Measurements from ENCODE around the gene EXOC4.

Gene EXOC4

DNA sequence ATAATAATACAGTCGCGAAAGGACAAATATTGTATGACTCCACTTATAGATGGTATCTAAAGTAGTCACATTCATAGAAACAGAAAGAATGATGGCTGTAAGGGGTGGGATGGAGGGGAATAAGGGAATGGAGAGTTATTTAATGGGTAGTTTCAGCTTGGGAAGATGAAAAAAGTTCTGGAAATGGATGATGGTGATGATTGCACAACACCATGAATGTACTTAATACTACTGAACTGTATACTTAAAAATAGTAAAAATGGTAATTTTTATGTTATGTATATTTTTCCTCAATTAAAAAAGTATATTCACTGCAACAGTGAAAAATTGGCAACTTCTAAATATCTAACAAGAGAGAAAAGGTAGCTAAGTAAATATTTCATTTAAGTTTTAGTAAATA is 265.8 kb downstream of the EXOC4 start:
- Histone ChIP-seq H3K9ac (ENCODE audit: insufficient read length, low read depth) (no peak overlapping the region), H3K9me3 (ENCODE audit: insufficient read depth, low read length) (no peaks in the 10 kb centered on the region), H3K4me1 (ENCODE audit: insufficient read depth, insufficient read length) (no peaks in the 10 kb centered on the region), H3K4me3 (ENCODE audit: insufficient read length, low read depth) (no peak overlapping the region), H3K27me3 (ENCODE audit: insufficient read depth, insufficient read length) (no peaks in the 10 kb centered on the region), H3K36me3 (ENCODE audit: insufficient read depth, insufficient read length, low read length) (no peaks in the 10 kb centered on the region)
- no peak for TF ChIP-seq YY1 (IDR thresholded peaks at IDR 0.05; ENCODE audit: insufficient read depth, insufficient read length)
- TF ChIP-seq SUZ12 (IDR thresholded peaks at IDR 0.05; ENCODE audit: extremely low read depth, insufficient read depth, insufficient read length), result no peak
- no peak for TF ChIP-seq ZNF274 (IDR thresholded peaks at IDR 0.05; ENCODE audit: low read depth, low read length)
- no peak for DNase-seq (ENCODE audit: low read depth, low spot score)

- no peak overlapping the region for H3K9ac ChIP-seq (ENCODE audit: insufficient read length, low read depth)
- no peaks in the 10 kb centered on the region for H3K9me3 ChIP-seq (ENCODE audit: insufficient read depth, low read length)
- no peaks in the 10 kb centered on the region for H3K4me1 ChIP-seq (ENCODE audit: insufficient read depth, insufficient read length)
- H3K27me3 ChIP-seq (ENCODE audit: insufficient read depth, insufficient read length), result no peaks in the 10 kb centered on the region
- TF ChIP-seq ZNF274 (IDR thresholded peaks at IDR 0.05; ENCODE audit: low read depth, low read length) (no peak), SUZ12 (IDR thresholded peaks at IDR 0.05; ENCODE audit: extremely low read depth, insufficient read depth, insufficient read length) (no peak), YY1 (IDR thresholded peaks at IDR 0.05; ENCODE audit: insufficient read depth, insufficient read length) (no peak)
- H3K4me3 ChIP-seq (ENCODE audit: insufficient read length, low read depth), result no peak overlapping the region
- DNase-seq (ENCODE audit: low read depth, low spot score), result no peak
- H3K36me3 ChIP-seq (ENCODE audit: insufficient read depth, insufficient read length, low read length), result no peaks in the 10 kb centered on the region
Observed at GRCh38 chr7:133520248-133520647, 267.4 kb downstream of the EXOC4 start.

- Histone ChIP-seq H3K9me3 (ENCODE audit: insufficient read depth, low read length) (no peaks in the 10 kb centered on the region), H3K9ac (ENCODE audit: insufficient read length, low read depth) (no peak overlapping the region), H3K4me1 (ENCODE audit: insufficient read depth, insufficient read length) (no peaks in the 10 kb centered on the region), H3K27me3 (ENCODE audit: insufficient read depth, insufficient read length) (no peaks in the 10 kb centered on the region), H3K4me3 (ENCODE audit: insufficient read length, low read depth) (no peak overlapping the region), H3K36me3 (ENCODE audit: insufficient read depth, insufficient read length, low read length) (no peaks in the 10 kb centered on the region)
- no peak for DNase-seq (ENCODE audit: low read depth, low spot score)
- TF ChIP-seq YY1 (IDR thresholded peaks at IDR 0.05; ENCODE audit: insufficient read depth, insufficient read length) (no peak), ZNF274 (IDR thresholded peaks at IDR 0.05; ENCODE audit: low read depth, low read length) (no peak), SUZ12 (IDR thresholded peaks at IDR 0.05; ENCODE audit: extremely low read depth, insufficient read depth, insufficient read length) (no peak)
Observed at GRCh38 chr7:133522501-133522900, 269.6 kb downstream of the EXOC4 start.

GRCh38 chr7:133528796-133529195 is 275.9 kb downstream of the EXOC4 start:
- no peak for DNase-seq (ENCODE audit: low read depth, low spot score)
- Histone ChIP-seq H3K9ac (ENCODE audit: insufficient read length, low read depth) (no peak overlapping the region), H3K4me1 (ENCODE audit: insufficient read depth, insufficient read length) (no peaks in the 10 kb centered on the region), H3K27me3 (ENCODE audit: insufficient read depth, insufficient read length) (no peaks in the 10 kb centered on the region), H3K9me3 (ENCODE audit: insufficient read depth, low read length) (no peaks in the 10 kb centered on the region), H3K36me3 (ENCODE audit: insufficient read depth, insufficient read length, low read length) (no peaks in the 10 kb centered on the region), H3K4me3 (ENCODE audit: insufficient read length, low read depth) (no peak overlapping the region)
- TF ChIP-seq SUZ12 (IDR thresholded peaks at IDR 0.05; ENCODE audit: extremely low read depth, insufficient read depth, insufficient read length) (no peak), ZNF274 (IDR thresholded peaks at IDR 0.05; ENCODE audit: low read depth, low read length) (no peak), YY1 (IDR thresholded peaks at IDR 0.05; ENCODE audit: insufficient read depth, insufficient read length) (no peak)

DNA sequence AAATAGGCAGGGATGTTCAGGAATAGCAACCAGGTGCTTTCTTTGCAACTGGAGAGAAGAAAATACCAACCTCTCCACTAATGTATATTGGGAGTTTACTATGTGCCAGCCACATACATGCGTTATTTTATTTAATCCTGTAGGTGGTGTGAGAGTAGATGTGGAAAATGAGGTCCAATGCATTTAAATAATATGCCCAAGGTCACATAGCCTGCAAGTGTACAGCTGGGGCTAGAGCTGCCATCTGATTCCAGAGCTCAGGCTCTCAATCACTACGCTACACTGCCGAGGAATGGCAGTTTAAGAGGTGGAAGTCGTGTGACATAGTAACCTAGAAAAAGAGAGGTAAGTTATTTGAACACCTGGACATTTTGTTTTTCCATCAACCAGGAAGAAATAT is 277.0 kb downstream of the EXOC4 start:
- TF ChIP-seq ZNF274 (IDR thresholded peaks at IDR 0.05; ENCODE audit: low read depth, low read length) (no peak), YY1 (IDR thresholded peaks at IDR 0.05; ENCODE audit: insufficient read depth, insufficient read length) (no peak), SUZ12 (IDR thresholded peaks at IDR 0.05; ENCODE audit: extremely low read depth, insufficient read depth, insufficient read length) (no peak)
- Histone ChIP-seq H3K27me3 (ENCODE audit: insufficient read depth, insufficient read length) (no peaks in the 10 kb centered on the region), H3K9ac (ENCODE audit: insufficient read length, low read depth) (no peak overlapping the region), H3K4me1 (ENCODE audit: insufficient read depth, insufficient read length) (no peaks in the 10 kb centered on the region), H3K36me3 (ENCODE audit: insufficient read depth, insufficient read length, low read length) (no peaks in the 10 kb centered on the region), H3K9me3 (ENCODE audit: insufficient read depth, low read length) (no peaks in the 10 kb centered on the region), H3K4me3 (ENCODE audit: insufficient read length, low read depth) (no peak overlapping the region)
- DNase-seq (ENCODE audit: low read depth, low spot score), result no peak

DNA sequence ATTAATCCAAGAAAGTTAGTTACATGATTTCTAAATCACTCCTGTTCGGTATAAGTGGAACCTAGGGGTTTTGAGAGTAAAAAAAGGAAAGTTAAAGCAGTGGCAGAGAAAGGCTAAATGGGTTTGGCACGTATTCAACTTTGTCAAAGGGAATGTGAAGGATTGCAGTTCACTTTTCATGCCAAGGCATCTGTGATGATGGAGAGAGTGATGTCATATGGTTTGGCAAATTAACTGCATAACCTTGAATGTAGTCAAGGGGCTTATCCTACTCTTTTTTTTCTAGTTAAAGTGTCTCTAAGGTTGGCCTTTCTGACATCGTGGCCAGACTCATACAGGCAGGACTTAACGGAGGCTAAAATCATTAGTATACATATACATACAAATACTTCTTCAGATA is 277.8 kb downstream of the EXOC4 start:
- TF ChIP-seq YY1 (IDR thresholded peaks at IDR 0.05; ENCODE audit: insufficient read depth, insufficient read length) (no peak), ZNF274 (IDR thresholded peaks at IDR 0.05; ENCODE audit: low read depth, low read length) (no peak), SUZ12 (IDR thresholded peaks at IDR 0.05; ENCODE audit: extremely low read depth, insufficient read depth, insufficient read length) (no peak)
- H3K9me3 ChIP-seq (ENCODE audit: insufficient read depth, low read length), result no peaks in the 10 kb centered on the region
- H3K36me3 ChIP-seq (ENCODE audit: insufficient read depth, insufficient read length, low read length), result no peaks in the 10 kb centered on the region
- no peaks in the 10 kb centered on the region for H3K27me3 ChIP-seq (ENCODE audit: insufficient read depth, insufficient read length)
- H3K4me1 ChIP-seq (ENCODE audit: insufficient read depth, insufficient read length), result no peaks in the 10 kb centered on the region
- no peak overlapping the region for H3K9ac ChIP-seq (ENCODE audit: insufficient read length, low read depth)
- DNase-seq (ENCODE audit: low read depth, low spot score), result no peak
- no peak overlapping the region for H3K4me3 ChIP-seq (ENCODE audit: insufficient read length, low read depth)

DNA sequence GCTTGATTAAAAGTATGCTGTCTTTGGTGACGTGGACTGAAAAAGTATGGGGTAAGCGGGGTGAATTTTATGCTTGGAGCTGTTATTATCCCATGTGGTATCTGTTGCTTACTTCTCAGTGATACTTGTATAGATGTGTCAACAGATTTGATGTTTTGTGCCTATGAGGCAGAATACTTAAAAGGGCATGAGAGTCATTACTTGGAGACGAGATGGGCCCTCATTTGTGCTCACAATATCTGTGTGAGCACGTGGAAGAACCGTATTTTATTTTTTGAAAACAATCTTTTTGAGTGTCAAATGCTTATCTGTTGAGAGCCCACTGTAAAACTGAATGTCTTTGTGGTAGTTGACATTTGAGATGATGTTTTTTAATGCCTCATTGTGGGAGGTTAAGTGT is 281.9 kb downstream of the EXOC4 start:
- no peaks in the 10 kb centered on the region for H3K27me3 ChIP-seq (ENCODE audit: insufficient read depth, insufficient read length)
- H3K36me3 ChIP-seq (ENCODE audit: insufficient read depth, insufficient read length, low read length), result no peaks in the 10 kb centered on the region
- DNase-seq (ENCODE audit: low read depth, low spot score), result no peak
- no peaks in the 10 kb centered on the region for H3K4me1 ChIP-seq (ENCODE audit: insufficient read depth, insufficient read length)
- no peaks in the 10 kb centered on the region for H3K9me3 ChIP-seq (ENCODE audit: insufficient read depth, low read length)
- TF ChIP-seq YY1 (IDR thresholded peaks at IDR 0.05; ENCODE audit: insufficient read depth, insufficient read length) (no peak), SUZ12 (IDR thresholded peaks at IDR 0.05; ENCODE audit: extremely low read depth, insufficient read depth, insufficient read length) (no peak), ZNF274 (IDR thresholded peaks at IDR 0.05; ENCODE audit: low read depth, low read length) (no peak)
- no peak overlapping the region for H3K4me3 ChIP-seq (ENCODE audit: insufficient read length, low read depth)
- no peak overlapping the region for H3K9ac ChIP-seq (ENCODE audit: insufficient read length, low read depth)

DNA sequence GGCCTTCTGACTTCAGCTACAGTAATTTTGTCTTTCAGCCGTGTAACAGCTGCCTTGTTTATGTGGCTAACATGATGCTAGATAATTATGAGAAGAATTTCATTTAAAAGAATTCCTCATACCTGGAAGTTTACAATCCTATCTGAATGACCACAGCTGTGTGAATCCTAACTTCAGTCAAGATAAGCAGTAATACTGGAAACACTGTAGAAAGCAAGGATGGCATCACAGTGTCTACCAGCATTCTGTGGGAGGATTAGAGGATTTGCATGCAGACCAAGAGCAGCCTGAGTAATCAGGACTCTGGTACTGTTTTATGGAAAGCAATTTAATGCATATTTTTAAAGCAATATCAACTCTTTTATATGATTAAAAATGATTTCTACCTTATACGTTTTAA is 282.4 kb downstream of the EXOC4 start:
- Histone ChIP-seq H3K4me1 (ENCODE audit: insufficient read depth, insufficient read length) (no peaks in the 10 kb centered on the region), H3K9me3 (ENCODE audit: insufficient read depth, low read length) (no peaks in the 10 kb centered on the region), H3K9ac (ENCODE audit: insufficient read length, low read depth) (no peak overlapping the region), H3K36me3 (ENCODE audit: insufficient read depth, insufficient read length, low read length) (no peaks in the 10 kb centered on the region), H3K27me3 (ENCODE audit: insufficient read depth, insufficient read length) (no peaks in the 10 kb centered on the region), H3K4me3 (ENCODE audit: insufficient read length, low read depth) (no peak overlapping the region)
- no peak for TF ChIP-seq YY1 (IDR thresholded peaks at IDR 0.05; ENCODE audit: insufficient read depth, insufficient read length)
- no peak for TF ChIP-seq SUZ12 (IDR thresholded peaks at IDR 0.05; ENCODE audit: extremely low read depth, insufficient read depth, insufficient read length)
- TF ChIP-seq ZNF274 (IDR thresholded peaks at IDR 0.05; ENCODE audit: low read depth, low read length), result no peak
- DNase-seq (ENCODE audit: low read depth, low spot score), result no peak

Measured in NT2/D1 (cell line).